Measurements from ENCODE around the gene ASTN2.

DNA sequence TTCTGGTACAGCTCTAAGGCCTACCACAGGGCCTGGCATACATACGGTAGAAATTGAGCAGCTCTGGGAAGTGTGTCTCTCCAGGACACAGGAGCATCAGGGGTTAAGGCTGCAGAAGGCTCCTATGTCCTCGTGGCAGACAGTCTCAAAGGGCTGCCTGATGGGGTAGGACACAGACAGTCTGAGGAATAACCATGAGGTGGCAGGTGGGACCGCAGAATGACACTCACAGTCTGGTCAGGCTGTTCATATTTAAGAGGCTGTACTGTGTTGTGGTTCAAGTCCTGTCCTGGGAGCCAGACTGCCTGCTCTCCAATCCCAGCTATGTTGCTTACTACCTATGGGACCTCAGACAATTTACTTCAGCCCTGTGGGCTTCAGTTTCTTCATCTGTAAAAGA lies 510.7 kb downstream of the ASTN2 start:
- TF ChIP-seq, protein P1, sequence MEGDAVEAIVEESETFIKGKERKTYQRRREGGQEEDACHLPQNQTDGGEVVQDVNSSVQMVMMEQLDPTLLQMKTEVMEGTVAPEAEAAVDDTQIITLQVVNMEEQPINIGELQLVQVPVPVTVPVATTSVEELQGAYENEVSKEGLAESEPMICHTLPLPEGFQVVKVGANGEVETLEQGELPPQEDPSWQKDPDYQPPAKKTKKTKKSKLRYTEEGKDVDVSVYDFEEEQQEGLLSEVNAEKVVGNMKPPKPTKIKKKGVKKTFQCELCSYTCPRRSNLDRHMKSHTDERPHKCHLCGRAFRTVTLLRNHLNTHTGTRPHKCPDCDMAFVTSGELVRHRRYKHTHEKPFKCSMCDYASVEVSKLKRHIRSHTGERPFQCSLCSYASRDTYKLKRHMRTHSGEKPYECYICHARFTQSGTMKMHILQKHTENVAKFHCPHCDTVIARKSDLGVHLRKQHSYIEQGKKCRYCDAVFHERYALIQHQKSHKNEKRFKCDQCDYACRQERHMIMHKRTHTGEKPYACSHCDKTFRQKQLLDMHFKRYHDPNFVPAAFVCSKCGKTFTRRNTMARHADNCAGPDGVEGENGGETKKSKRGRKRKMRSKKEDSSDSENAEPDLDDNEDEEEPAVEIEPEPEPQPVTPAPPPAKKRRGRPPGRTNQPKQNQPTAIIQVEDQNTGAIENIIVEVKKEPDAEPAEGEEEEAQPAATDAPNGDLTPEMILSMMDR (IDR thresholded peaks at IDR 0.05), result no peak
- no peak for TF ChIP-seq POLR2A (IDR thresholded peaks at IDR 0.05)
